ENCODE measurements around the gene PLD4.
"Not testable (repeated sequence)": the region's sequence is repeated elsewhere in the genome, so short reads cannot be mapped to it uniquely, and the experiment has no call there.

The PLD4 gene

GRCh38 chr14:104903990-104904389 lies 20.7 kb upstream of the PLD4 start:
- no peak overlapping the region for H3K4me2 ChIP-seq (ENCODE audit: low read length)
- H2AFZ ChIP-seq (ENCODE audit: low read length): no peak overlapping the region
- peaks cover 6% of the 10 kb centered on the region; the same call in 1 of the 2 replicates for H3K9me3 ChIP-seq (ENCODE audit: low read length)
- H3K36me3 ChIP-seq (ENCODE audit: insufficient read depth, low read length): no peaks in the 10 kb centered on the region; the same call in 1 of the 2 replicates
- peaks cover 26% of the 10 kb centered on the region; the same call in 1 of the 2 replicates for H3K27me3 ChIP-seq (ENCODE audit: insufficient read depth, low read length)
- H4K20me1 ChIP-seq (ENCODE audit: insufficient read depth, low read length): no peaks in the 10 kb centered on the region
- H3K4me3 ChIP-seq (ENCODE audit: low read depth, low read length, poor library complexity, severe bottlenecking): no peak overlapping the region
- H3F3A ChIP-seq (ENCODE audit: insufficient read depth, low read length): no peaks in the 10 kb centered on the region
- no peaks in the 10 kb centered on the region for H3K79me2 ChIP-seq (ENCODE audit: insufficient read depth, low read length)
- no peak overlapping the region for H3K9ac ChIP-seq (ENCODE audit: low read length)
- H3K27ac ChIP-seq (ENCODE audit: low read depth, low read length, poor library complexity, severe bottlenecking): no peak overlapping the region
- H3K9me2 ChIP-seq (ENCODE audit: low read depth, low read length): no peaks in the 10 kb centered on the region
- H3K4me1 ChIP-seq (ENCODE audit: insufficient read depth, low read length, severe bottlenecking): no peaks in the 10 kb centered on the region
- no peak for TF ChIP-seq CTCF (IDR thresholded peaks at IDR 0.05; ENCODE audit: low read length)
- no peak for TF ChIP-seq EZH2 (IDR thresholded peaks at IDR 0.05; ENCODE audit: borderline replicate concordance, low read length)

GRCh38 chr14:104904650-104905578 lies 19.8 kb upstream of the PLD4 start:
- H2AFZ ChIP-seq (ENCODE audit: low read length); H3K9me2 ChIP-seq (ENCODE audit: low read depth, low read length); H3F3A ChIP-seq (ENCODE audit: insufficient read depth, low read length); H3K79me2 ChIP-seq (ENCODE audit: insufficient read depth, low read length); H4K20me1 ChIP-seq (ENCODE audit: insufficient read depth, low read length); H3K4me1 ChIP-seq (ENCODE audit: insufficient read depth, low read length, severe bottlenecking); H3K9ac ChIP-seq (ENCODE audit: low read length); H3K27ac ChIP-seq (ENCODE audit: low read depth, low read length, poor library complexity, severe bottlenecking); H3K4me3 ChIP-seq (ENCODE audit: low read depth, low read length, poor library complexity, severe bottlenecking); H3K36me3 ChIP-seq (ENCODE audit: insufficient read depth, low read length); H3K9me3 ChIP-seq (ENCODE audit: low read length); H3K4me2 ChIP-seq (ENCODE audit: low read length): not testable (repeated sequence)
- H3K27me3 ChIP-seq (ENCODE audit: insufficient read depth, low read length): peaks cover 24% of the 10 kb centered on the region; the same call in 1 of the 2 replicates

- H4K20me1 ChIP-seq (ENCODE audit: insufficient read depth, low read length); H3K9me2 ChIP-seq (ENCODE audit: low read depth, low read length); H3K4me2 ChIP-seq (ENCODE audit: low read length); H3K79me2 ChIP-seq (ENCODE audit: insufficient read depth, low read length); H2AFZ ChIP-seq (ENCODE audit: low read length); H3K9me3 ChIP-seq (ENCODE audit: low read length); H3K27ac ChIP-seq (ENCODE audit: low read depth, low read length, poor library complexity, severe bottlenecking); H3K4me3 ChIP-seq (ENCODE audit: low read depth, low read length, poor library complexity, severe bottlenecking); H3K9ac ChIP-seq (ENCODE audit: low read length); H3K4me1 ChIP-seq (ENCODE audit: insufficient read depth, low read length, severe bottlenecking); H3F3A ChIP-seq (ENCODE audit: insufficient read depth, low read length); H3K36me3 ChIP-seq (ENCODE audit: insufficient read depth, low read length): not testable (repeated sequence)
- peaks cover 21% of the 10 kb centered on the region; the same call in 1 of the 2 replicates for H3K27me3 ChIP-seq (ENCODE audit: insufficient read depth, low read length)
These were observed 19.1 kb upstream of the PLD4 start for GRCh38 chr14:104905579-104905933.

- Histone ChIP-seq H3K4me3 (ENCODE audit: low read depth, low read length, poor library complexity, severe bottlenecking) (no peak overlapping the region), H3K9me2 (ENCODE audit: low read depth, low read length) (no peaks in the 10 kb centered on the region), H3K27me3 (ENCODE audit: insufficient read depth, low read length) (peaks cover 27% of the 10 kb centered on the region; the same call in 1 of the 2 replicates), H3K36me3 (ENCODE audit: insufficient read depth, low read length) (no peaks in the 10 kb centered on the region; the same call in 1 of the 2 replicates), H4K20me1 (ENCODE audit: insufficient read depth, low read length) (no peaks in the 10 kb centered on the region), H3K9ac (ENCODE audit: low read length) (no peak overlapping the region), H3F3A (ENCODE audit: insufficient read depth, low read length) (no peaks in the 10 kb centered on the region), H3K4me1 (ENCODE audit: insufficient read depth, low read length, severe bottlenecking) (no peaks in the 10 kb centered on the region), H3K79me2 (ENCODE audit: insufficient read depth, low read length) (no peaks in the 10 kb centered on the region), H3K4me2 (ENCODE audit: low read length) (no peak overlapping the region), H3K27ac (ENCODE audit: low read depth, low read length, poor library complexity, severe bottlenecking) (no peak overlapping the region), H2AFZ (ENCODE audit: low read length) (no peak overlapping the region), H3K9me3 (ENCODE audit: low read length) (peaks cover 20% of the 10 kb centered on the region)
- no peak for TF ChIP-seq CTCF (IDR thresholded peaks at IDR 0.05; ENCODE audit: low read length)
- no peak for TF ChIP-seq EZH2 (IDR thresholded peaks at IDR 0.05; ENCODE audit: borderline replicate concordance, low read length)
These were observed 16.4 kb upstream of the PLD4 start for GRCh38 chr14:104908303-104908702.

Measured in OCI-LY1 (cell line).